ENCODE results near the gene CRYBG2. TPM values are rescaled to one million over a fixed set of nuclear protein-coding genes. Genes with fewer than 3 reads are reported as not detected.
A peak's percentile ranks its signal among the peaks of the same experiment; 100 is the strongest.

The CRYBG2 gene
- total and polyA plus RNA-seq, 2 of the 13 experiments (the other 11 are each of a cell fraction or from before 2014, with no cell fraction given): 1.3 to 2.9 TPM

DNA sequence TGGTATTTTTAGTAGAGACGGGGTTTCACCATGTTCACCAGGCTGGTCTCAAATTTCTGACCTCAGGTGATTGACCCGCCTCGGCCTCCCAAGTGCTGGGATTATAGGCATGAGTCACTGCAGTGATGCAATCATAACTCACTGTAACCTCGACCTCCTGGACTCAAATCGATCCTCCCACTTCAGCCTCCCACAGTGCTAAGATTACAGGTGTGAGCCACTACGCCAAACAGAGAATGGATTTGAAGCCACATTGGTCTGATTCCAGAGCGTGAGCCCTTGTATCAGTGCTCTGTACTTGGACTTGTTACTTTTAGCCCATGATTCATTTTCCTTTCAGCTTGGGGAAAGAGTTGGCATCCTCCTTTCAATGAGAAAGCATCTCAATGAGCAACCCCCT lies 33.5 kb upstream of the CRYBG2 start (continued):
- TF ChIP-seq ZNF691 (CRISPR knock-in tag; IDR thresholded peaks at IDR 0.05; ENCODE audit: borderline replicate concordance, low read depth) (no peak; the same call in 1 of the 2 replicates), JDP2 (CRISPR knock-in tag; IDR thresholded peaks at IDR 0.05; ENCODE audit: borderline replicate concordance) (no peak), EZH2 (conservative IDR thresholded peaks at IDR 0.05; ENCODE audit: low read depth, low read length) (no peak), ZFP62 (CRISPR knock-in tag; IDR thresholded peaks at IDR 0.05) (no peak), AHDC1 (CRISPR knock-in tag; IDR thresholded peaks at IDR 0.05; ENCODE audit: borderline replicate concordance) (peak; percentile 92), SAP130 (CRISPR knock-in tag; IDR thresholded peaks at IDR 0.05; ENCODE audit: low read depth) (peak; percentile 75), ZNF780A (CRISPR knock-in tag; IDR thresholded peaks at IDR 0.05) (no peak), ZNF883 (CRISPR knock-in tag; IDR thresholded peaks at IDR 0.05; ENCODE audit: not compliant biosample characterization) (no peak), TBL1XR1 (IDR thresholded peaks at IDR 0.05; ENCODE audit: borderline replicate concordance, low read length, partially characterized antibody) (peak; percentile 29), KDM3A (CRISPR knock-in tag; IDR thresholded peaks at IDR 0.05; ENCODE audit: low read depth) (peak; percentile 83), NFE2L2 (IDR thresholded peaks at IDR 0.05; ENCODE audit: low read length) (no peak), ZNF670 (CRISPR knock-in tag; IDR thresholded peaks at IDR 0.05; ENCODE audit: borderline replicate concordance) (peak; percentile 99), TBX3 (IDR thresholded peaks at IDR 0.05; ENCODE audit: borderline replicate concordance) (peak; percentile 52; the same call in 1 of the 2 replicates), ZNF20 (CRISPR knock-in tag; IDR thresholded peaks at IDR 0.05) (no peak), ZNF253 (CRISPR knock-in tag; IDR thresholded peaks at IDR 0.05; ENCODE audit: borderline replicate concordance) (no peak), KLF9 (CRISPR knock-in tag; IDR thresholded peaks at IDR 0.05; ENCODE audit: low read depth) (no peak), ZHX1 (CRISPR knock-in tag; IDR thresholded peaks at IDR 0.05; ENCODE audit: low read depth) (peak; percentile 74; the same call in 1 of the 2 replicates)
- TF ChIP-seq, protein P1, sequence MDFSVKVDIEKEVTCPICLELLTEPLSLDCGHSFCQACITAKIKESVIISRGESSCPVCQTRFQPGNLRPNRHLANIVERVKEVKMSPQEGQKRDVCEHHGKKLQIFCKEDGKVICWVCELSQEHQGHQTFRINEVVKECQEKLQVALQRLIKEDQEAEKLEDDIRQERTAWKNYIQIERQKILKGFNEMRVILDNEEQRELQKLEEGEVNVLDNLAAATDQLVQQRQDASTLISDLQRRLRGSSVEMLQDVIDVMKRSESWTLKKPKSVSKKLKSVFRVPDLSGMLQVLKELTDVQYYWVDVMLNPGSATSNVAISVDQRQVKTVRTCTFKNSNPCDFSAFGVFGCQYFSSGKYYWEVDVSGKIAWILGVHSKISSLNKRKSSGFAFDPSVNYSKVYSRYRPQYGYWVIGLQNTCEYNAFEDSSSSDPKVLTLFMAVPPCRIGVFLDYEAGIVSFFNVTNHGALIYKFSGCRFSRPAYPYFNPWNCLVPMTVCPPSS (IDR thresholded peaks at IDR 0.05): no peak
- TF ChIP-seq, protein P2, sequence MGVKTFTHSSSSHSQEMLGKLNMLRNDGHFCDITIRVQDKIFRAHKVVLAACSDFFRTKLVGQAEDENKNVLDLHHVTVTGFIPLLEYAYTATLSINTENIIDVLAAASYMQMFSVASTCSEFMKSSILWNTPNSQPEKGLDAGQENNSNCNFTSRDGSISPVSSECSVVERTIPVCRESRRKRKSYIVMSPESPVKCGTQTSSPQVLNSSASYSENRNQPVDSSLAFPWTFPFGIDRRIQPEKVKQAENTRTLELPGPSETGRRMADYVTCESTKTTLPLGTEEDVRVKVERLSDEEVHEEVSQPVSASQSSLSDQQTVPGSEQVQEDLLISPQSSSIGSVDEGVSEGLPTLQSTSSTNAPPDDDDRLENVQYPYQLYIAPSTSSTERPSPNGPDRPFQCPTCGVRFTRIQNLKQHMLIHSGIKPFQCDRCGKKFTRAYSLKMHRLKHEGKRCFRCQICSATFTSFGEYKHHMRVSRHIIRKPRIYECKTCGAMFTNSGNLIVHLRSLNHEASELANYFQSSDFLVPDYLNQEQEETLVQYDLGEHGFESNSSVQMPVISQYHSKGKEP (CRISPR knock-in tag; IDR thresholded peaks at IDR 0.05): no peak
